ENCODE results near the gene COL5A3. TPM values are rescaled to one million over a fixed set of nuclear protein-coding genes. Genes with fewer than 3 reads are reported as not detected.
"Not testable (repeated sequence)": the region's sequence is repeated elsewhere in the genome, so short reads cannot be mapped to it uniquely, and the experiment has no call there.

The COL5A3 gene
- total RNA-seq, 2 experiments from 2014 or later, result 0.77 to 1.1 TPM

DNA sequence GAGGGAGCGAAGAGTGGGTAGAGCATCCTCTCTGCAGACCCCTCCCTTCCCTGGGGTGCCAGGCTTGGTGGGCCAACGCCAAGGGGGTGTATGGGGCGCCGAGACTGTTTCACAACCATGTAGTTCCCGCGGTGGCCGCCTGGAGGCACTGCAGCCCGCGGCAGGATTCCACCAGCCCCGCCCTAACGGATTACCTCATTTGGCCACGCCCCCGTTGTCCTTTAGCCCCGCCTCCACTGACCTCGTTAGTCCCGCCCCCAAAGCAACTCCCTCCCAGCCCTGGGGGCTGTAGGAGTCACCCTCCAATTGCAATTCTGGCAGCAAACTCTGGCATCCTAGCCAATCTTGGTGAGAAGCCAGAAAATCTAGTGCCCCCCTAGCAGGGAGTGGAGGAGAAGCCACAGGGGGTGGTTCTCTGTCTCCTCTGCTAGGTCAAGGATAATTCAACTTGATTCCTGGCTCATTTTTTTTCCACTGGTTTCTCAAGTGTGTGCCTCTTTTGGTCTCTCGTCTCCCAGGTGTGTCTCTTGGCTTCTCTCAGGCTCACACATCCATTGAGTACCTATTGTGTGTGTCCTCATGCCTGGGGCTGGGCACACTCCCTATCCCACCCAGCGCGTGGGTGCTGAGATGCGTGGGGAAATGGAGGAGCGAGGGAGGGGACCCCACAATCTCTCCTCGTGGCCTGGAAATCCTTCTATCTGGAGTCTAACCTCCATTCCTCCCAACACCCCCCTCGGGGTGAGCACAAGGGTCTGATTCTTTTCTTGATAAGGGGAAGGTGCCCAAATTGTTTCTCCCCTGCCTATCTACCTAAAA, 76.0 kb downstream of the COL5A3 start:
- ATAC-seq (peak; percentile 85), DNase-seq (peak; percentile 94)
- Mint-ChIP-seq H3K36me3 (ENCODE audit: low read depth) (no peaks in the 10 kb centered on the region), H3K9me3 (ENCODE audit: low read depth) (no peaks in the 10 kb centered on the region), H3K4me3 (no peak overlapping the region), H3K27ac (no peak overlapping the region), H3K27me3 (peaks cover 43% of the 10 kb centered on the region), H3K4me1 (peaks cover 25% of the 10 kb centered on the region)
- intact Hi-C loops (cut with DNase I, micrococcal nuclease), result loop anchor here (1.0 to 10.0 kb wide), 7 partner anchors 66 to 450 kb away; partner anchors contain the start of genes TYK2 (in 2 of the 2) and EIF3G (in 1 of the 2)
- POLR2A ChIA-PET, result interaction anchor here (0.7 kb wide), 1 partner anchor 1441 kb away, joined by 3 read pairs; no protein-coding TSS in a partner anchor
- CTCF ChIA-PET, result interaction anchor here (0.7 to 0.9 kb wide), 2 partner anchors 14 to 20 kb away, joined by 4 to 7 read pairs; no protein-coding TSS in a partner anchor

DNA sequence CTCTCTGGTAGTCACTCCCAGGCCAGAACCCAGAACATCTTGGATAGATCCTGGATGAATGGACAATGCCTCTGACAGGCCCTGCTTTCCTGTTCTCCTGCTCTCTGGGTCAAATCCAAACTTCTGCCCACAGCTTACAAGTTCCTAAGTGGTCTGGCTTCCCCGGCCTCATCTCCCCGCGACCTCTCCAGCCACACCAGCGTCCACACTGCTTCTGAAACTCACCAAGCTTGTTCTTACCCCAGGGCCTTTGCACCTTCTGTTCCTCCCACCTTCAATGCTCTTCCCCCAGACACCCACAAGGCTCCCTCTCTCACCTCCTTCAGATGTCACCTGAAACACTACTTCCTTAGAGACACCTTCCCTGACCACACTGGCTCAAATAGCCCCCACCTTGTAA, 77.5 kb downstream of the COL5A3 start:
- Mint-ChIP-seq H3K4me1 (peaks cover 25% of the 10 kb centered on the region), H3K27me3 (peaks cover 43% of the 10 kb centered on the region), H3K4me3 (no peak overlapping the region), H3K27ac (no peak overlapping the region), H3K36me3 (ENCODE audit: low read depth) (no peaks in the 10 kb centered on the region), H3K9me3 (ENCODE audit: low read depth) (no peaks in the 10 kb centered on the region)
- POLR2A ChIA-PET, result interaction anchor here (0.6 kb wide), 1 partner anchor 67 kb away, joined by 7 read pairs; no protein-coding TSS in a partner anchor
- intact Hi-C loops (cut with DNase I, micrococcal nuclease), result loop anchor here in 1 of 2 experiments (5.0 to 10.0 kb wide), 2 partner anchors 184 to 452 kb away; partner anchors contain the start of genes EIF3G and TYK2
- CTCF ChIA-PET, result interaction anchor here (0.7 to 4.0 kb wide), 10 partner anchors 10 to 474 kb away, joined by 3 to 40 read pairs (median 4); no protein-coding TSS in a partner anchor
- ATAC-seq, result no peak
- no peak for DNase-seq

DNA sequence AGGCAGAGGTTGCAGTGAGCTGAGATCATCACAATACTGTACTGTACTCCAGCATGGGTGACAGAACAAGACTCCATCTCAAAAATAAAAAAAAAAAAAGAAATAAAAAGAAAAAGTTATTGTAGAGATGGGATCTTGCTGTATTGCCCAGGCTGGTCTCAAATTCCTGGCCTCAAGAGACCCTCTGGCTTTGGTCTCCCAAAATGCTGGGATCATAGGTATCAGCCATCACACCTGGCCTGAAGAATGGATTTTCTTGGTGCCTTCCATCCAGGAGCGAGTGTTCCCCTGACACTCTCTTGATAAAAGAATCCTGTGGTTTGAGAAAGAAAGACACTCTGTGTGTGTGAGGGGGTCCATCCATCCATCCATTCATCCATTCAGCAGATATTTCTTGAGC, 78.7 kb downstream of the COL5A3 start:
- ChIA-PET POLR2A (interaction anchor here (0.7 kb wide), 1 partner anchor 97 kb away, joined by 9 read pairs; no protein-coding TSS in a partner anchor), CTCF (interaction anchor here (0.6 to 4.0 kb wide), 19 partner anchors 9 to 996 kb away, joined by 3 to 40 read pairs (median 4); no protein-coding TSS in a partner anchor)
- peaks cover 32% of the 10 kb centered on the region for H3K27me3 Mint-ChIP-seq
- H3K27ac Mint-ChIP-seq, result no peak overlapping the region
- no peaks in the 10 kb centered on the region for H3K36me3 Mint-ChIP-seq (ENCODE audit: low read depth)
- intact Hi-C loops (cut with DNase I, micrococcal nuclease), result loop anchor here (1.0 to 10.0 kb wide), 5 partner anchors 186 to 458 kb away; partner anchors contain the start of genes EIF3G (in 1 of the 2) and TYK2 (in 1 of the 2)
- H3K4me3 Mint-ChIP-seq, result no peak overlapping the region
- DNase-seq (no peak), ATAC-seq (no peak)
- no peaks in the 10 kb centered on the region for H3K9me3 Mint-ChIP-seq (ENCODE audit: low read depth)
- H3K4me1 Mint-ChIP-seq, result peaks cover 19% of the 10 kb centered on the region

DNA sequence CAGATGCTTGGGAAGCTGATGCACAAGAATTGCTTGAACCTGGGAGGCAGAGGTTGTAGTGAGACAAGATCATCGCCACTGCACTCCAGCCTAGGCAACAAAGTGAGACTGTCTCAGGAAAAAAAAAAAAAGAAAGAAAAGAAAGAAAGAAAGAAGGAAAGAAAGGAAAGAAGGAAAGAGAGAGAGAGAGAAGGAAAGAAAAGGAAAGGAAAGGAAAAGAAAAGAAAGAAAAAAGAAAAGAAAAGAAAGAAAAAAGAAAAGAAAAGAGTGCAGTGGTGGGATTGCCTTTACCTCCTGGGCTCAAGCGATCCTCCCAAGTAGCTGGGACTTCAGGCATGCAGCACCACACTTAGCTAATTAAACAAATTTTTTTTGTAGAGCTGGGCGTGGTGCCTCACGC, 86.9 kb downstream of the COL5A3 start:
- intact Hi-C loops (cut with DNase I, micrococcal nuclease), result no loop called here
- Mint-ChIP-seq H3K4me1 (no peaks in the 10 kb centered on the region), H3K36me3 (ENCODE audit: low read depth) (no peaks in the 10 kb centered on the region), H3K27me3 (peaks cover 6% of the 10 kb centered on the region), H3K4me3 (no peak overlapping the region), H3K27ac (no peak overlapping the region), H3K9me3 (ENCODE audit: low read depth) (no peaks in the 10 kb centered on the region)
- ChIA-PET POLR2A (no interaction called here), CTCF (interaction anchor here (0.7 to 1.8 kb wide), 2 partner anchors 82 to 104 kb away, joined by 3 to 6 read pairs; no protein-coding TSS in a partner anchor)
- ATAC-seq (no peak), DNase-seq (no peak)

DNA sequence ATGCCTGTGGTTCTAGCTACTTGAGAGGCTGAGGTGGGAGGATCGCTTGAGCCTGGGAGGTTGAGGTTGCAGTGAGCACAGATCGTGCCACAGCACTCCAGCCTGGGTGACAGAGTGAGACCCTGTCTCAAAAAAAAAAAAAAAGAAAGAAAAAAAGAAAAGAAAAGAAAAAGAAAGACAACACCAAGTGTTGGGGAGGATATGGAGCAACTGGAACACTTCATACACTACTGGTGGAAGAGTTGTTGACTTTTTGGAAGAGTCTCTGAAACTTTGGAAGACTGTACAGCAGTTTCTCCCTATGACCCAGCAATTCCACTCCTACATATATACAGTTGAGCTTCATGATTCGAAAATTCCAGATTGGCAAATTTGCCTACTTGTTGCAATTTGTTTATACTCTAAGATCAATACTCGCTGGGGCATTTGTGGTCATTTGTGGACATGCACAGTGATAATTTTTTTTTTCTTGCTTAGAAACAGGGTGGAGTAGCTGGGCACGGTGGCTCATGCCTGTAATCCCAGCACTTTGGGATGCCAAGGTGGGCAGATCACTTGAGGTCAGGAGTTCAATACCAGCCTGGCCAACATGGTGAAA, 87.4 kb downstream of the COL5A3 start:
- H3K27ac Mint-ChIP-seq; H3K27me3 Mint-ChIP-seq; ATAC-seq; H3K36me3 Mint-ChIP-seq (ENCODE audit: low read depth); intact Hi-C loops (cut with DNase I, micrococcal nuclease); H3K4me3 Mint-ChIP-seq; H3K4me1 Mint-ChIP-seq; POLR2A ChIA-PET; H3K9me3 Mint-ChIP-seq (ENCODE audit: low read depth); DNase-seq: not testable (repeated sequence)
- CTCF ChIA-PET, result interaction anchor here (1.2 to 1.8 kb wide), 2 partner anchors 9 to 105 kb away, joined by 5 to 6 read pairs; no protein-coding TSS in a partner anchor

DNA sequence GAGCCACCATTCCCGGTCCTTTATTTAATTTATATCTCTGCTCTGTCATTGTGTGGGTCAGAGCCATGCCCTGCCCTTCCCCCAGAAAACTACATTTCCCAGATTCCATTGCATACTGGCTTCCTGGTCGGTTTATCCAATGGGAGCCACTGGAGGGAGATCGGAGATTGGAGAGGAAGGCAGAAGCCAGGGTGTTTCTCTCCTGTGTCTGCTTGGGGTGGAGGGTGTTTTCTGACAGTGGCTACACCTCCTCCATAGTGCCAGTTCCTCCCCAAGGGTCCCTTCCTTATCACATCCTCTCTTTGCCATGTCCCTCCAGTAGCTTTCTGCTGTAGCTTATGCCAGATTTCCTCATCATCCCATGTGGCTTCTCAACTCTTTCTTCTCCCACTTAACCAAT, 93.0 kb downstream of the COL5A3 start:
- ATAC-seq, result peak; percentile 39
- intact Hi-C loops (cut with DNase I, micrococcal nuclease), result no loop called here

DNA sequence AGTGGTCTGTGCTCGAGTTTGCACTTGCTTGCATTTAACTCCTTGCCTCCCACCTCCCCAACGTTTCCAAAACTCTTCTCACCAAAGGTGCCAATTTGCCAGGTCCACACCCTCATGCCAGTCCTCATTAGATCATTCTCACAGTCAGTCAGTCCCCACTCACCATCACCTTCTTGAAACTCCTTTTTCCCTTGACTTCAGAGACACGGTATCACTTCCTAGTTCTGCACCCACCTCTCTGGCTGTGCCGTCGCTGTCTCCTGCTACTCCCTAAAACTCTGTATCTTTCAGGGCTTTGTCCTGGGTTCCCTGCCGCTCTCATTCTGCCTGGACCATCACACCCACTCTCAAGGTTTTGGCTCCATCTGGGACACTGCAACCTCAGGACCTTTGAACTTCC, 93.6 kb downstream of the COL5A3 start:
- Mint-ChIP-seq H3K36me3 (ENCODE audit: low read depth) (no peaks in the 10 kb centered on the region), H3K27me3 (peaks cover 26% of the 10 kb centered on the region), H3K4me1 (peaks cover 3% of the 10 kb centered on the region), H3K4me3 (no peak overlapping the region), H3K9me3 (ENCODE audit: low read depth) (no peaks in the 10 kb centered on the region), H3K27ac (no peak overlapping the region)
- no peak for DNase-seq
- intact Hi-C loops (cut with DNase I, micrococcal nuclease), result no loop called here
- ChIA-PET POLR2A (no interaction called here), CTCF (interaction anchor here (1.0 to 1.3 kb wide), 2 partner anchors 12 to 25 kb away, joined by 3 read pairs; no protein-coding TSS in a partner anchor)
- no peak for ATAC-seq

More for the DNA sequence above, 93.0 kb downstream of the COL5A3 start:
- ChIA-PET CTCF (interaction anchor here (0.6 to 1.0 kb wide), 2 partner anchors 21 to 24 kb away, joined by 3 read pairs; no protein-coding TSS in a partner anchor), POLR2A (no interaction called here)
- Mint-ChIP-seq H3K36me3 (ENCODE audit: low read depth) (no peaks in the 10 kb centered on the region), H3K9me3 (ENCODE audit: low read depth) (no peaks in the 10 kb centered on the region), H3K4me3 (no peak overlapping the region), H3K27me3 (peaks cover 26% of the 10 kb centered on the region), H3K4me1 (peaks cover 3% of the 10 kb centered on the region), H3K27ac (no peak overlapping the region)
- DNase-seq, result peak; percentile 33

DNA sequence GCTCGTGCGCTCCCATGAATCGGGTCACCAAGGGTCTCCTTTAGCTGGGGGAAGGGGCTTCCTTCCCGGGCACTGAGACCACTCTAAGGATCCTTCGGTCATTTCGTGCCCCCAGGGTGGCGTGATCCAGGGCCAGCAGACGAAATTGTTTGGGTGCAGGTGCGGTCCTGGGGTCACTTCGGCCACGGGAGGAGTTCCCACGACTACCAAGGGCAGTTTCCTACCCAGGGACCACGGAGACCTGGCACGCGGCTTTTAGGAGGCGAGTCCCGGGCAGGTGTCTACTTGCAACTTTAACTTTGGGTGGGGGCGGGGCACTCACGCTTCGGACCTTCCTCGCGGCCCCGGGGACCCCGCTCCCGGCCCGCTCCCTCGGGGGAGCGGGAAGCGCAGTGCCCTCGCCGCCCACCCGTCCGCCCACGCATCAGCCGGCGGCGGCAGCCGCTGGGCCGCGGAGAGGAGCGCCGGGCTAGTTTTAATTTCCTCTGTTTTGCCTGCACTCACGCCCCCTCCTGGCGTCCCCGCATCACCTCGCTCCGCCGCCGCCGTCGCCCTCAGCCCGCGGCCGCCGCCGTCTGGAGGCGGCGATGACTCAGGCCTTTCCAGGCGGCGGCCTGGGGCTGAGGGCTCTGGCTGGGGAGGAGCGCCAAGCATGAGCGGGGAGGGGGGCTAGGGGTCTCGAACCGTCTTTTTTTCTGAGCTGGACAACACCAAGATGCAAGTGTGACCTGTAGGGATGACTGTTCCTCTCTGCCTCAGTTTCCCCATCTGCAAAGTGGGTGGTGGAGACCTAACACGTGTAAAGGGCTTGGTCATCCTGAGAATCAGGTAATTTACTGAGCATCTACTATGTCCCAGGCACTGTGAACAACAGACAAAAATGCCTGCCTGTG, 95.7 kb downstream of the COL5A3 start:
- Mint-ChIP-seq H3K27ac (no peak overlapping the region), H3K4me3 (peak overlapping the region; percentile 53), H3K27me3 (peaks cover 27% of the 10 kb centered on the region), H3K9me3 (ENCODE audit: low read depth) (no peaks in the 10 kb centered on the region), H3K36me3 (ENCODE audit: low read depth) (no peaks in the 10 kb centered on the region), H3K4me1 (peaks cover 3% of the 10 kb centered on the region)
- ChIA-PET CTCF (interaction anchor here (0.6 kb wide), 1 partner anchor 19 kb away, joined by 4 read pairs; no protein-coding TSS in a partner anchor), POLR2A (no interaction called here)
- DNase-seq (peak; percentile 93), ATAC-seq (peak; percentile 97)
- intact Hi-C loops (cut with DNase I, micrococcal nuclease), result loop anchor here (1.0 to 5.0 kb wide), 8 partner anchors 51 to 1552 kb away; partner anchors contain the start of genes ANGPTL4 (in 1 of the 2), PIN1 (in 1 of the 2), ZNF317 (in 1 of the 2) and ZNF561 (in 1 of the 2)

DNA sequence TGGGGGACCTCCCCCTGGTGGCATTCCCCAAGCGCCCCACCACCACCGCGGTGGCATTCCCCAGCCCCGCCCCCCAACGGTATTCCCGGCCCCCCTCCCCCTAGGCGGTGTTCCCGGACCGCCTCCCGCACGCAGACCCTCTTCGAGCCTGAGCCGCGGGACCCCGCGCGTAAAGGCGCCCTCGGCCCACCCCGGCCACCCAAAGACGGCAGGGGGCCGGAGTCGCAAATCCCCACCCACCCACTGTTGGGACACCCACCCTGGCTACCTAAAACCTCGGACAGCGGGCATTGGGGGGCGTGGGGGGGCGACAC, 96.3 kb downstream of the COL5A3 start:
- H3K4me3 Mint-ChIP-seq, result peak overlapping the region; percentile 53
- DNase-seq (peak; percentile 7), ATAC-seq (no peak)
- H3K9me3 Mint-ChIP-seq (ENCODE audit: low read depth), result no peaks in the 10 kb centered on the region
- no peaks in the 10 kb centered on the region for H3K36me3 Mint-ChIP-seq (ENCODE audit: low read depth)
- peaks cover 3% of the 10 kb centered on the region for H3K4me1 Mint-ChIP-seq
- peaks cover 28% of the 10 kb centered on the region for H3K27me3 Mint-ChIP-seq
- ChIA-PET CTCF (no interaction called here), POLR2A (no interaction called here)
- H3K27ac Mint-ChIP-seq, result no peak overlapping the region
- intact Hi-C loops (cut with DNase I, micrococcal nuclease), result loop anchor here (1.0 to 5.0 kb wide), 8 partner anchors 51 to 1552 kb away; partner anchors contain the start of genes ANGPTL4 (in 1 of the 2), PIN1 (in 1 of the 2), ZNF317 (in 1 of the 2) and ZNF561 (in 1 of the 2)

DNA sequence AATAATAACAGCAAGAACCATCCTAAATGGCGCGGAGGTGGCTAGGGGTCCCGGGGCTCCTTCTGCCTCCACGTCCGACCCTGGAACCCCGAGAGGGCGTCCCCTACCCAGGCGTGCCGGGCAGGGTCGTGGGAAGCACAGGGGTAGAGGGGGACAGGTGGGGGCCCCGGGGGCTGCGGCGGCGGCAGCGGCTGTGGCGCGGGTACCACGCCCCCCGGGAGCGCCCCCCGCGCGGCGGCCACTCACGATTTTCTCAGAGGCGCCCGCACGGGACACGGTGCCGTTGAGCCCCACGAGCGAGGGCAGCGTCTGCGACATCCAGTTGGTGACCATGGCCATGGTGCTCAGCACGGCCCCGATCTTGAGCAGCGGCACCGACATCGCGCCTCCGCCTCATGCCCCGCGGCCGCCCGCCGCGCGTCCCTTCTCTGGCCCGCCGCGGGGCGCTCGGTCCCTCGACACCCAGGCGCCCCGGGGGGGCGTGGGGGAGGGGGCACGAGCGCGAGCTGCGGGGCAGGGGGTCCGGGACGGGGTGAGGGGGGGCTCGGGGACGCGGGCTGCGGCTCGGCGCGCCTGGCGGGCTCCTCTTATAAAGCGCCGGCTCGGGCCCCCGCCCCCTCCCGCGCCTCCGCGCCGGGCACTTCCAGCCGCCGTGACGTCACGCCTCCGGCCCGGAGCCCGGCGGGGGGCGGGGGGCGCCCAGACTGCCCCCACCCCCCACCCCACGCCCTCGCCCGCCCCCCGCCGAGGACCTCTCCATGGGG, 96.9 kb downstream of the COL5A3 start:
- DNase-seq, result peak; percentile 38
- ATAC-seq, result no peak
- Mint-ChIP-seq H3K36me3 (ENCODE audit: low read depth) (no peaks in the 10 kb centered on the region), H3K27me3 (peaks cover 24% of the 10 kb centered on the region), H3K27ac (no peak overlapping the region), H3K4me1 (peaks cover 3% of the 10 kb centered on the region), H3K4me3 (peak overlapping the region; percentile 32), H3K9me3 (ENCODE audit: low read depth) (no peaks in the 10 kb centered on the region)
- ChIA-PET CTCF (no interaction called here), POLR2A (no interaction called here)
- intact Hi-C loops (cut with DNase I, micrococcal nuclease), result loop anchor here (5.0 kb wide), 2 partner anchors 66 to 1551 kb away; partner anchors contain the start of gene ANGPTL4 (in 1 of the 2)

All from activated CD4-positive, alpha-beta T cell treated with anti-CD3 and anti-CD28 coated beads for 36 hours (primary cell).